Thoracic aorta (tissue), 2 donors: ENCODE data around the gene MED25. TPM values are rescaled to one million over a fixed set of nuclear protein-coding genes. Genes with fewer than 3 reads are reported as not detected.

Experiments
- ATAC-seq: fragments of 150-250 bp; one replicate; pipeline ENCODE4 v1.8.0; 2017; ENCODE audit warnings: low read depth; ENCODE audit not compliant: insufficient number of reproducible peaks, low FRiP score
- DNase-seq: peaks from one replicate; pipeline ENCODE4 v3.0.0-alpha.2; 2020; ENCODE audit warnings: low spot score
- H3K27ac ChIP-seq, 2 donors: fragments of 200-600 bp; sonication (generic); 1 replicate in 1 of 2; 2 replicates in 1 of 2; pipeline ENCODE4 v1.5.1; 2016; ENCODE audit warnings: mild to moderate bottlenecking in 2 of 2, moderate library complexity in 2 of 2
- H3K27me3 ChIP-seq: fragments of 200-600 bp; sonication (generic); replicated peaks from 2 replicates; pipeline ENCODE4 v1.6.0; 2016; ENCODE audit warnings: mild to moderate bottlenecking; ENCODE audit not compliant: insufficient read depth
- H3K36me3 ChIP-seq: fragments of 200-600 bp; sonication (generic); one replicate; pipeline ENCODE4 v1.5.1; 2016
- H3K4me1 ChIP-seq, 2 donors: fragments of 200-600 bp; sonication (generic); 1 replicate in 1 of 2; 2 replicates in 1 of 2; pipeline versions ENCODE4 v1.5.1 to v1.6.0; 2016; ENCODE audit warnings: low read depth in 2 of 2, mild to moderate bottlenecking in 1 of 2; ENCODE audit not compliant: control insufficient read depth in 1 of 2
- H3K4me3 ChIP-seq: fragments of 200-600 bp; sonication (generic); 2 replicates; pipeline ENCODE4 v1.5.1; 2016; ENCODE audit warnings: mild to moderate bottlenecking
- H3K9me3 ChIP-seq: fragments of 200-600 bp; sonication (generic); 2 replicates; pipeline ENCODE4 v1.5.1; 2016
- CTCF ChIP-seq: fragments of 200-600 bp; sonication (generic); IDR thresholded peaks from one replicate; pipeline ENCODE4 v1.5.1; 2019; ENCODE audit warnings: antibody characterized with exemption
- total RNA-seq, 2 donors: library from RNA; depleted of rRNA; stranded (reverse); fragments of >200 nt; gene quantifications; one replicate each; pipeline versions ENCODE4 v1.1.0 to v1.2.3, GENCODE V29; 2016

The MED25 gene
- total RNA-seq, 2 donors from 2014 or later: 29.8 to 37.0 TPM

DNA sequence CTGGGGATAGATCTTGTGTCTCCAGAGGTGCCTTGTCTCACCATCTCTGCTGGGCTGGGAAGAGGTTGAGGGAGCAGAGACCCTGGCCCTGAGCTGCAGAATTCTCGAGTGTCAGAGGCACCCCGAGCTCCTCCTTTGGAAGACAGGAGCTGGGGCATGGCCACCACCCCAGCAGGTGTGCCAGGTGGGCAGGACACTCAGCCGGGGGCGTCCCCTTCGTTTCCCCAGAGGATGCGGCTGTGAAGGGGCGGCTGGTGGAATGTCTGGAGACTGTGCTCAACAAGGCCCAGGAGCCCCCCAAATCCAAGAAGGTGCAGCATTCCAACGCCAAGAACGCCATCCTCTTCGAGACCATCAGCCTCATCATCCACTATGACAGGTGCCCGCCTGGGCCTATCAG is 19.5 kb upstream of the MED25 start:
- no peaks in the 10 kb centered on the region for H3K27me3 ChIP-seq
- ATAC-seq: no peak
- no peak for TF ChIP-seq CTCF

DNA sequence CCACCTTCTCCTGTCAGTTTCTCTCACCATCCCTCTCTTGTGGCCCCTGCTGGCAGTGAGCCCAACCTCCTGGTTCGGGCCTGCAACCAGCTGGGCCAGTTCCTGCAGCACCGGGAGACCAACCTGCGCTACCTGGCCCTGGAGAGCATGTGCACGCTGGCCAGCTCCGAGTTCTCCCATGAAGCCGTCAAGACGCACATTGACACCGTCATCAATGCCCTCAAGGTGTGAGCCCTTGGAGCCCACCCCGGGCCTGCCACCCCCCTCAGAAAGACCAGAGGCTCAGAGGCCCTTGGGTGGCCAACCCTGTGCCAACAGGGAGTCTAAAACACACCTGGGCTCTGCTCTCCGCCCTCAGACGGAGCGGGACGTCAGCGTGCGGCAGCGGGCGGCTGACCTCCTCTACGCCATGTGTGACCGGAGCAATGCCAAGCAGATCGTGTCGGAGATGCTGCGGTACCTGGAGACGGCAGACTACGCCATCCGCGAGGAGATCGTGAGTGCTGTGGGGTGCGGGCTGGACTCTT is 18.8 kb upstream of the MED25 start:
- Histone ChIP-seq H3K9me3 (no peaks in the 10 kb centered on the region), H3K4me3 (no peak overlapping the region), H3K27me3 (no peaks in the 10 kb centered on the region), H3K4me1 (peaks cover 0 to 7% of the 10 kb centered on the region in 2 donors), H3K27ac (no peak overlapping the region), H3K36me3 (peaks cover 64% of the 10 kb centered on the region)
- TF ChIP-seq CTCF: no peak
- DNase-seq (no peak), ATAC-seq (no peak)

More for the DNA sequence above, 19.5 kb upstream of the MED25 start:
- Histone ChIP-seq H3K4me3 (no peak overlapping the region), H3K9me3 (no peaks in the 10 kb centered on the region), H3K36me3 (peaks cover 69% of the 10 kb centered on the region), H3K4me1 (peaks cover 0 to 7% of the 10 kb centered on the region in 2 donors), H3K27ac (no peak overlapping the region)
- DNase-seq: no peak

GRCh38 chr19:49799798-49800376 is 18.2 kb upstream of the MED25 start:
- Histone ChIP-seq H3K4me1 (peaks cover 0 to 7% of the 10 kb centered on the region in 2 donors), H3K36me3 (peaks cover 65% of the 10 kb centered on the region), H3K4me3 (no peak overlapping the region), H3K27ac (no peak overlapping the region), H3K9me3 (no peaks in the 10 kb centered on the region), H3K27me3 (no peaks in the 10 kb centered on the region)
- ATAC-seq (no peak), DNase-seq (no peak)
- no peak for TF ChIP-seq CTCF

DNA sequence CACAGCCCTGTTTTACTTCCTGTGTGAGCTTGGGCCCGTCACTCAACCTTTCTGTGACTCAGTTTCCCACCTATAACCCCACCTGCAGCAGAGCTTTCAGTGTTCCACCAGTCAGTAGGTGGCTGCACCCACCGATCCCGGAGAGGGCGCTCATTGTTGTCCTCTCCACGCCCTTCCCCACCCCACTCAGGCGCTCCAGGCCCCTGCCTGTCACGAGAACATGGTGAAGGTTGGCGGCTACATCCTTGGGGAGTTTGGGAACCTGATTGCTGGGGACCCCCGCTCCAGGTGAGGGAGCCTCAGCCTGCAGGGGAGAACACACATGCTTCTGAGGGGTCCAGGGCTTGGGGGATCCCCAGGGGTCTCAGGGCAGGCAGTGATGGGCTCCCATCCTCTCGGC is 17.3 kb upstream of the MED25 start:
- H3K9me3 ChIP-seq: no peaks in the 10 kb centered on the region
- peaks cover 61% of the 10 kb centered on the region for H3K36me3 ChIP-seq
- no peak overlapping the region for H3K4me3 ChIP-seq
- no peak overlapping the region for H3K27ac ChIP-seq
- ATAC-seq (no peak), DNase-seq (no peak)
- no peaks in the 10 kb centered on the region for H3K27me3 ChIP-seq
- TF ChIP-seq CTCF: no peak
- peaks cover 0 to 7% of the 10 kb centered on the region in 2 donors for H3K4me1 ChIP-seq

GRCh38 chr19:49801401-49801888 is 16.6 kb upstream of the MED25 start:
- ATAC-seq (no peak), DNase-seq (no peak)
- Histone ChIP-seq H3K4me1 (peaks cover 0 to 7% of the 10 kb centered on the region in 2 donors), H3K4me3 (no peak overlapping the region), H3K36me3 (peaks cover 55% of the 10 kb centered on the region), H3K9me3 (no peaks in the 10 kb centered on the region), H3K27me3 (no peaks in the 10 kb centered on the region), H3K27ac (no peak overlapping the region)
- no peak for TF ChIP-seq CTCF
